Activated CD8-positive, alpha-beta memory T cell treated with anti-CD3 and anti-CD28 coated beads, Interleukin-2, amount 50 U/mL, for 48 hours (primary cell): Measurements from ENCODE around the gene LMAN2.
"Not testable (repeated sequence)": the region's sequence is repeated elsewhere in the genome, so short reads cannot be mapped to it uniquely, and the experiment has no call there.

Experiments
- DNase-seq: peaks from one replicate; pipeline ENCODE4 v3.0.0-alpha.2; 2020

The LMAN2 gene

DNA sequence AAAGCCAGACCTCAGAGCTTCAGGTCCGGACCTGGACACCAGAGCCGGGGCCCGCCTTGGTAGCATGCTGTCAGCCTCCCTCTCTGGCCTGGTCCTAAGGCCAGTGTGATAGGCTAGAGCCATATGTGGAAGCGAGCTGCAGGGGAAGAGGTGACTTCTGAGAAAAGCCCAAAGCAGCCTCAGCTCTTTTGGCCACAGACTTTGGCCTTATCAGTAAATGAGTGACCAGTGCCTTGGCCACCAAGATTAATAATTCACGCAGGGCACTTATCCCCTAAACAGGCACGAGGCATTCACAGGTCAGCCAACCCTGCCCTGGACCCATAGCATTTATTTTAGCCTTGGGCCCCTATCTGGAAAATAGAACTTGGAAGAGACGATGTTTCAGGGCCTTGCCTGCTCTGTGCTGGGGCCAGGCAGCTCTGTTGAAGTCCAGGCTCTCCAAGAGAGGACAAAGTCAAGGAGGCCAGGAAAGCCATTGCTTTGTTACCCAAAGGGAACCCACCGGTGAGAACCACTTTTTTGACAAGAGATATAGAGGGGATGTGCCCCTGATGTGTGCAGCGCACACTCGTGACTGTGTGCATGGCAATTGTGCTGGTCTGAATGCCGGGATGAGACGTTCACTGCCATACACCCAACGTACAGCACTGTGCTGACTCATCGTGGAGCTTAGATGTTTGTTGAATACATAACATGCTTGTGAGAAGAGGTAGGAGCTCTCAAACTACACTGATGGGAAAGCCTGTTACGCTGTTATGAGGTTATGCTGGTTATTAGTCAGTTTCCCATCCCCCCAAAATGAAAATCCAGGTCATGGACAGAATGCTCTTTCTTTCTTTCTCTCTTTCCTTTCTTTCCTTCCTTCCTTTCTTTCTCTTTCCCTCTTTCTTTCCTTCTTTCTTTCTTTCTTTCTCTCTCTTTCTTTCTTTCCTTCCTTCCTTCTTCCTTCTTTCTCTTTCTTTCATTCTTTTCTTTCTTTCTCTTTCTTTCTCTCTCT lies 27.7 kb upstream of the LMAN2 start:
- no peak for DNase-seq

- no peak for DNase-seq
These were observed 26.6 kb upstream of the LMAN2 start for GRCh38 chr5:177377851-177378776.

- DNase-seq: no peak
These were observed 24.6 kb upstream of the LMAN2 start for GRCh38 chr5:177376107-177376506.

- DNase-seq: not testable (repeated sequence)
These were observed 24.0 kb upstream of the LMAN2 start for GRCh38 chr5:177375516-177375915.

GRCh38 chr5:177374211-177374610 lies 22.7 kb upstream of the LMAN2 start:
- DNase-seq: no peak

DNA sequence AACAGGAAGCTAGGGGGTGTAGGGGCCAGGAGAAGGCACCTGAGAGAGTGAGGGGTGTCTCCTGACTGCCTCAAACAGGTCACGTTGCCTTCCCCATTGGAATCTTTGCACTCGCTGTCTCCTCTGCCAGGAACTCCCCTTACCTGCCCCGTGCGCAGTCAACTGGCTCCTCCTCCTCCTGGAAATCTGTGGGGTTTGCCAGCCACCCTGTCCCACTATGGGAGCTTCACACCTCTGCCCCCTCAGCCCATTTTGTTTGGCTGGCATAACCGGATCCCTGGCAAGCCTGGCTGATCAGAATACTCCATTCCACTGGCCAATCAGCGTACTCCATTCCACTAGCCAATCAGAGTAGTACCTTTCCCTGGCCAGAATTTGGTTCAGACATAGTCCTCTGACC lies 22.3 kb upstream of the LMAN2 start:
- no peak for DNase-seq

DNA sequence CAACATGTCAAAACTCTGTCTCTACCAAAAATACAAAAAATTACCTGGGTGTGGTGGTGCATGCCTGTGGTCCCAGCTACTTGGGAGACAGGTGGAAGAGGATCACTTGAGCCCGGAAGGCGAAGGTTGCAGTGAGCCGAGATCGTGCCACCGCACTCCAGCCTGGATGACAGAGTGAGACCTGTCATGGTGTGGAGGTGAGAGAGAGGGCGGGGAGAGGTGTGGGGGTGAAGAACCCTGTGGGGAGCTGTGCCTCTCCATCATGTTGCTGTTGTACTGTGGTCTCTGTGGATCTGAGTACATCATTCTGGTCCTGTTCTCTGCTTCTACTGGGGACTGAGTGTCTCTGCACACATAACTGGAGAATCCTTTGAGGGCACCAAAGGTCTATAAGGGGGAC lies 21.4 kb upstream of the LMAN2 start:
- DNase-seq: no peak

DNA sequence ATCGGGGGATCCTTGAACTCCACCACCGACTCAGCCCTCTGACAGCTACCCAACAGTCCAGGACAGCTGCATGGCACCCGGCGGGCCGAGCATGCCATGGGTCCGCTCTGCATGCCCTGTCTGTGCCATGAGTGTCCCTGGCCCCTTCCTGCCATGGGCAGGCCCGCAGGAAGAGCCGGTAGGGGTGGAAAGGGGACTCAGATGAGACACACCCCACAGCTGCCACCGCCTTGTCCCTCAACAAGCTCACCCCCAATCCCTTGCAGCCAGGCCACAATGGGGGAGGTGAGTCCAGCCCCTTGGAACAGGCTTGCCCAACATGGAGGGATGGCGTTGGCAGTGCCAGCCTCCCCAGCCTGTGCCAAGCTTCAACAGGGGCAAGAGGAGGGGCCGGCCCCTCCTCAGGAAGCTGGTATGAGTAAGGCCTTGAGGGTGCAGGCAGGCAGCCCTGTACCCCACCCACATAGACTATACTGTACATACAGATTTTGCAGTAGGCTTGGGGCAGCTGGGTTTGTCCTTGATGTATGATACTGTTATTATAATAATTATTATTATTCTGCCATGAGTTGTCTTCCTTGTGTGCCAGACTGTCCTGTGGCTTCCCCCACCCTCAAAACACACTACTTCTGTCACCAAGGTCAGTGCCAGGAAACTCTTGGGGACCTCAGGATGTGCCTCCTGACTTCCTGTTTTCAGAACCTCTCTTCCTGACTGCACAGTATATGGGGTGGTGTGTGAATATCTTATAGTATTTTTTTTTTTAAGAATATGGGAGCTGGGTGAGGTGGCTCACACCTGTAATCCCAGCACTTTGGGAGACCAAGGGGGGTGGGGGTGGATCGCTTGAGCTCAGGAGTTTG lies 20.8 kb upstream of the LMAN2 start:
- DNase-seq: no peak

- no peak for DNase-seq
These were observed 19.9 kb upstream of the LMAN2 start for GRCh38 chr5:177371120-177372033.

DNA sequence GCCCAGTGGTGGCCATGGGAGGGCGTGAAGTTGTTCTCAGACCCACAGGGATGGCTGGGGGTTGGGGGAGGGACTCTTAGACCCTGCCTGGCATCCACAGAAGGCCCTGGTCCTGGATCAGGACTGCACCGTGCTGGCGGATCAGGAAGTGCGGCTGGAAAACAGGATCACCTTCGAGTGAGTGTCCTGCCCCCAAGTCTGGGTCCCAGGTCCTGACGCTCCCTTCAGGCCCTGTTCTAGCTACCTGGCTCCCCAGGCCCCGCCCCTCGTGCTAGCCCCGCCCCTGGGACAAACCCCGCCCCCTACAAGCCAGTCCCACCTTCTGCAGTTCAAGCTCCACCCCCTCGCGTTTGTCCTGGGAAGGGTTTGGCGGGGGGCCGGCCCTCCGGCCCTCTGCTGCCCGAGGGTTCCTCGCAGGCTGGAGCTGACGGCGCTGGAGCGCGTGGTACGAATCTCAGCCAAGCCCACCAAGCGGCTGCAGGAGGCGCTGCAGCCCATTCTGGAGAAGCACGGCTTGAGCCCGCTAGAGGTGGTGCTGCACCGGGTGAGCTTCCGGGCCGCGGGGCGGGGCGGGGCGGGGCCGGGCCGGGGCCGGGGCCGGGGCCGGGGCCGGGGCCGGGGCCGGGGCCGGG lies 19.1 kb upstream of the LMAN2 start:
- peak; percentile 85 for DNase-seq

DNA sequence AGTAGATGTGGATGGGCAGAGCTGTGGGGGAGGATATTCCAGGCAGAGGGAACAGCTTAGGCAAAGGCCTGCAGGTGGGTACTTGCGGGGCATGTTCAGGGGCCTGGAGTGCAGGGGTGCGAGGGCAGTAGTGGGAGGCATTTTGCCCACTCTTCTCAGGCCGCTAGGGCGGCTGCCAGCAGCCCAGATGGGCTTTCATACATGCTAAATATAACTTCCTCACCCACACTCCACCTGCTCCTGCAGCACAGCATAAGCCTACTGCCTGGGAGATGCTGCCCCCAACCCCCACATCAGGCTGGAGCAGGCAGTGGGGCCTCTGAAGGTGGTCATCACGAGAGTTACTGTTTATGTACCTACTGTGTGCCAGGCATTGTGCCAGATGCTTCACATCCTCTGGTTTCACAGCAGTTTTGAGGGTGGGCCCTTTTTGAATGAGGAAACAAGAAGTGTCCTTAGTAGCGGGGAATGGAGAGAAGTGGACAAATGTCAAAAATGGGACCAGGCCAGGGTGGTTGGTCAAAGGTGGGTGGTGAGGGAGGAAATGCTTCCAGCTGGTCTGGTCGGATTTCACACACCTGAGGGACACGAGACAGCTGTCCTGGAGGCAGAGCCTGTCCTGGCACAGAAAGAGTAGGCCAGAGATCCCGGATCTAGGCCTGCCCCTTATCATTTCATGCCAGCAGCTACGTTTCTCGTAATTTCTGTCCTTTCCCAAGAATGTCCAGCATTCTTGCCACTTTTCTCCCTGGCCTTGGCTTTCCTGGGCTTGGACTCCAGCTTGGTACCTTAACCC lies 18.4 kb upstream of the LMAN2 start:
- no peak for DNase-seq

- no peak for DNase-seq
These were observed 17.6 kb upstream of the LMAN2 start for GRCh38 chr5:177368869-177369644.

GRCh38 chr5:177367981-177368868 lies 16.8 kb upstream of the LMAN2 start:
- DNase-seq: no peak

- DNase-seq: no peak
These were observed 15.9 kb upstream of the LMAN2 start for GRCh38 chr5:177367323-177367848.

GRCh38 chr5:177366528-177367322 lies 15.3 kb upstream of the LMAN2 start:
- no peak for DNase-seq

GRCh38 chr5:177365845-177366527 lies 14.5 kb upstream of the LMAN2 start:
- DNase-seq: no peak
